GM12878 (cell line): Measurements from ENCODE around the gene SNRPA. TPM values are rescaled to one million over a fixed set of nuclear protein-coding genes. Genes with fewer than 3 reads are reported as not detected.
A peak's percentile ranks its signal among the peaks of the same experiment; 100 is the strongest.

Source experiments
- ATAC-seq: fragments of 200-7000 bp; cut with Tn5 transposase; 3 replicates; pipeline ENCODE4 v1.9.1; 2020; ENCODE audit warnings: mild to moderate bottlenecking, moderate library complexity
- BruUV-seq: library from RNA; stranded (reverse); fragments of 400-500 nt; replicated peaks from 2 replicates; lab custom pipeline; 2021; lab: Mats Ljungman, UMichigan
- CTCF ChIA-PET: fragments of 300-600 bp; sonication (Branson Sonifier 250); formaldehyde crosslinking; extraction: SDS; loops from one replicate; lab custom pipeline; 2021; ENCODE audit warnings: inconsistent platforms; lab: Yijun Ruan, JAX
- POLR2A ChIA-PET: fragments of 350-600 bp; formaldehyde crosslinking; extraction: SDS; loops from one replicate; lab custom pipeline; 2021; ENCODE audit warnings: inconsistent platforms; lab: Charles Lee
- RAD21 ChIA-PET: fragments of 300-600 bp; sonication (Branson Sonifier 250); formaldehyde crosslinking; loops from one replicate; lab custom pipeline; 2023; ENCODE audit warnings: antibody characterized with exemption; ENCODE audit not compliant: unreplicated experiment; lab: Charles Lee
- SMC1A ChIA-PET: fragments of 300-600 bp; sonication (Branson Sonifier 250); formaldehyde crosslinking; loops from one replicate; lab custom pipeline; 2023; ENCODE audit not compliant: unreplicated experiment, uncharacterized antibody; lab: Charles Lee
- DNase-seq: peaks from one replicate; pipeline ENCODE4 v3.0.0-alpha.2; 2011; ENCODE audit warnings: low read depth, low spot score
- FAIRE-seq: peaks from 3 replicates; lab custom pipeline; 2011; peaks lifted over from hg19 to GRCh38; lab: Jason Lieb, UNC
- H2AFZ ChIP-seq: 2 replicates; pipeline ENCODE4 v1.6.0; 2011; ENCODE audit warnings: low read depth, low read length, control low read depth; ENCODE audit not compliant: control insufficient read depth
- H3K27ac ChIP-seq: 2 replicates; pipeline ENCODE4 v1.5.1; 2011; ENCODE audit warnings: control low read depth; ENCODE audit not compliant: control insufficient read depth, insufficient read depth
- H3K27me3 ChIP-seq, 2 experiments: replicated peaks in 1 of 2; 2 replicates each; pipeline versions ENCODE4 v1.6.0 to v1.6.1; 2011; ENCODE audit warnings: low read length in 1 of 2; ENCODE audit not compliant: control insufficient read depth in 2 of 2, insufficient read depth in 2 of 2
- H3K36me3 ChIP-seq, 2 experiments: 2 replicates each; pipeline ENCODE4 v1.5.1; 2011; ENCODE audit warnings: low read length in 1 of 2; ENCODE audit not compliant: control insufficient read depth in 2 of 2, insufficient read depth in 2 of 2
- H3K4me1 ChIP-seq: 2 replicates; pipeline ENCODE4 v1.6.1; 2011; ENCODE audit warnings: mild to moderate bottlenecking, low read length, moderate library complexity, mixed read lengths; ENCODE audit not compliant: control insufficient read depth, insufficient read depth
- H3K4me2 ChIP-seq: 2 replicates; pipeline ENCODE4 v1.6.0; 2011; ENCODE audit warnings: control low read depth; ENCODE audit not compliant: control insufficient read depth, insufficient read depth
- H3K4me3 ChIP-seq: fragments of 200-600 bp; sonication (generic); 2 replicates; pipeline ENCODE4 v1.5.1; 2016
- H3K79me2 ChIP-seq: 2 replicates; pipeline ENCODE4 v1.6.0; 2011; ENCODE audit warnings: low read length; ENCODE audit not compliant: control insufficient read depth, insufficient read depth
- H3K9ac ChIP-seq: 2 replicates; pipeline ENCODE4 v1.8.0; 2011; ENCODE audit warnings: low read length, control low read depth, mixed read lengths; ENCODE audit not compliant: control insufficient read depth, insufficient read depth
- H3K9me3 ChIP-seq: replicated peaks from 3 replicates; pipeline ENCODE4 v1.5.1; 2011; ENCODE audit warnings: mild to moderate bottlenecking, low read length; ENCODE audit not compliant: control insufficient read depth, insufficient read depth
- H4K20me1 ChIP-seq: 2 replicates; pipeline ENCODE4 v1.6.0; 2011; ENCODE audit not compliant: control insufficient read depth, insufficient read depth
- BRCA1 ChIP-seq: IDR thresholded peaks from 2 replicates; pipeline ENCODE4 v1.6.1; 2011; ENCODE audit warnings: low read depth, low read length, improper control_type of control experiment
- CBX5 ChIP-seq: sonication (generic); IDR thresholded peaks from 2 replicates; pipeline ENCODE4 v1.6.1; 2016; ENCODE audit warnings: low read depth, moderate library complexity, mild to moderate bottlenecking, inconsistent platforms
- CHD4 ChIP-seq: fragments of 200-600 bp; sonication (generic); IDR thresholded peaks from 2 replicates; pipeline ENCODE4 v1.6.1; 2016; ENCODE audit warnings: mild to moderate bottlenecking
- IRF3 ChIP-seq: fragments of 450-650 bp; IDR thresholded peaks from 2 replicates; pipeline ENCODE4 v1.6.1; 2014; ENCODE audit warnings: mild to moderate bottlenecking
- JUNB ChIP-seq: IDR thresholded peaks from 2 replicates; pipeline ENCODE4 v1.6.1; 2016; ENCODE audit warnings: antibody characterized with exemption, mild to moderate bottlenecking
- KDM1A ChIP-seq: fragments of 200-600 bp; sonication (generic); IDR thresholded peaks from 2 replicates; pipeline ENCODE4 v1.6.1; 2016; ENCODE audit warnings: borderline replicate concordance
- MEF2A ChIP-seq: IDR thresholded peaks from 2 replicates; pipeline ENCODE4 v1.6.1; 2011; ENCODE audit warnings: low read depth, mild to moderate bottlenecking, low read length, moderate library complexity; ENCODE audit not compliant: insufficient read depth
- SMC3 ChIP-seq: IDR thresholded peaks from 2 replicates; pipeline ENCODE4 v1.6.1; 2011; ENCODE audit warnings: low read length, improper control_type of control experiment, borderline replicate concordance
- WGBS: methylation state at CpG from one replicate; pipeline ENCODE4 v1.1.6; 2016; ENCODE audit warnings: low lambda C conversion rate; ENCODE audit not compliant: insufficient replicate concordance, insufficient coverage; ENCODE audit errors: missing lambda C conversion rate; 5-methylcytosine and 5-hydroxymethylcytosine counted together
- in situ Hi-C: fragments of 300-500 bp; cut with MboI; formaldehyde crosslinking; loops from 9 replicates; pipeline ENCODE4 v1.14.3; 2018; ENCODE audit warnings: mixed read lengths
- intact Hi-C: fragments of 100-400 bp; cut with micrococcal nuclease; formaldehyde crosslinking; loops from one replicate; pipeline ENCODE4 v1.14.2; 2022; ENCODE audit not compliant: unreplicated experiment
- polyA plus RNA-seq, 11 experiments: library from polyadenylated mRNA; depleted of rRNA in 4 of 11; unstranded in 6 of 11; stranded (reverse) in 5 of 11; fragments of >200 nt; fragmentation: Nextera tagmentation in 4 of 11; fragmentation: Illumina TruSeq in 1 of 11; extraction: Ambion mirVana in 4 of 11; extraction: Trizol in 1 of 11; gene quantifications; 1 replicate in 1 of 11; 2 replicates in 10 of 11; pipeline versions ENCODE4 v1.2.1 to v1.2.3, GENCODE V29; 2011 to 2016; ENCODE audit warnings: inconsistent platforms in 2 of 11, missing spikeins in 2 of 11, low read depth in 1 of 11
- total RNA-seq, 4 experiments: library from RNA; depleted of rRNA in 3 of 4; stranded (reverse); fragments of >200 nt in 3 of 4; fragmentation: Illumina TruSeq in 1 of 4; extraction: Trizol in 1 of 4; gene quantifications; 2 replicates each; pipeline versions ENCODE4 v1.2.1 to v1.2.3, GENCODE V29; 2013 to 2021

Gene SNRPA
- total and polyA plus RNA-seq, 10 of the 15 experiments (the other 5 are each of a cell fraction or from before 2014, with no cell fraction given) = 14.8 to 299 (median 202) TPM

- no peak for FAIRE-seq
- H3K79me2 ChIP-seq = peaks cover 31% of the 10 kb centered on the region
- intact Hi-C loops (no loop called here), in situ Hi-C loops (no loop called here)
- no peaks in the 10 kb centered on the region for H3K9me3 ChIP-seq
- ChIA-PET RAD21 (interaction anchor here (0.8 to 2.9 kb wide), 2 partner anchors 57 to 58 kb away, joined by 3 to 13 read pairs; partner anchors contain the start of gene RAB4B), POLR2A (interaction anchor here (1.0 to 5.1 kb wide), 3 partner anchors 28 to 57 kb away, joined by 4 to 37 read pairs (median 32); partner anchors contain the start of genes ACTMAP, RAB4B and SNRPA), CTCF (interaction anchor here (0.8 to 1.3 kb wide), 2 partner anchors 13 to 98 kb away, joined by 3 to 4 read pairs; no protein-coding TSS in a partner anchor), SMC1A (interaction anchor here (0.7 to 2.9 kb wide), 4 partner anchors 27 to 58 kb away, joined by 3 to 16 read pairs (median 8); partner anchors contain the start of gene RAB4B)
- no peak overlapping the region for H3K27ac ChIP-seq
- H3K36me3 ChIP-seq = no peaks in the 10 kb centered on the region; a peak in 1 of 4 replicates
- peaks cover 13% of the 10 kb centered on the region for H3K4me1 ChIP-seq
- no peak for DNase-seq
- H3K4me2 ChIP-seq = no peak overlapping the region
- no peaks in the 10 kb centered on the region for H3K27me3 ChIP-seq
- H3K9ac ChIP-seq = no peak overlapping the region
- TF ChIP-seq SMC3 (no peak), MEF2A (no peak), CHD4 (no peak)
- H3K4me3 ChIP-seq = peak overlapping the region; percentile 15; the same call in 1 of the 2 replicates
- no TSS peak for BruUV-seq
- no peak for ATAC-seq
- no peak overlapping the region for H2AFZ ChIP-seq
- 75% methylated on average over 6 of the region's 6 CpGs for WGBS
- no peaks in the 10 kb centered on the region for H4K20me1 ChIP-seq
Measured at GRCh38 chr19:40721140-40721486, 29.9 kb upstream of the SNRPA start.

GRCh38 chr19:40721936-40722661 is 28.9 kb upstream of the SNRPA start:
- H3K4me3 ChIP-seq = no peak overlapping the region
- TF ChIP-seq BRCA1 (no peak), CBX5 (no peak), JUNB (no peak), KDM1A (no peak), IRF3 (no peak)
- intact Hi-C loops (no loop called here), in situ Hi-C loops (no loop called here)
- no peaks in the 10 kb centered on the region for H4K20me1 ChIP-seq
- H3K4me2 ChIP-seq = no peak overlapping the region
- ChIA-PET RAD21 (interaction anchor here (1.2 to 2.9 kb wide), 2 partner anchors 33 to 56 kb away, joined by 4 to 13 read pairs; partner anchors contain the start of gene RAB4B), POLR2A (interaction anchor here (0.6 to 5.1 kb wide), 4 partner anchors 27 to 59 kb away, joined by 4 to 37 read pairs (median 18); partner anchors contain the start of genes ACTMAP, RAB4B and SNRPA), SMC1A (interaction anchor here (1.0 to 2.9 kb wide), 4 partner anchors 23 to 76 kb away, joined by 3 to 16 read pairs (median 6); partner anchors contain the start of genes EGLN2 and RAB4B), CTCF (interaction anchor here (0.7 to 1.3 kb wide), 3 partner anchors 11 to 97 kb away, joined by 3 to 5 read pairs (median 4); no protein-coding TSS in a partner anchor)
- H3K79me2 ChIP-seq = peaks cover 26% of the 10 kb centered on the region
- no TSS peak for BruUV-seq
- peaks cover 13% of the 10 kb centered on the region for H3K4me1 ChIP-seq
- H3K9ac ChIP-seq = no peak overlapping the region
- no peak for FAIRE-seq
- no peaks in the 10 kb centered on the region for H3K27me3 ChIP-seq
- H3K9me3 ChIP-seq = no peaks in the 10 kb centered on the region
- no peaks in the 10 kb centered on the region; a peak in 2 of 4 replicates for H3K36me3 ChIP-seq
- no peak for ATAC-seq
- WGBS = 92% methylated on average over 9 of the region's 9 CpGs
- H2AFZ ChIP-seq = no peak overlapping the region
- DNase-seq = no peak
- no peak overlapping the region for H3K27ac ChIP-seq
